ENCODE results near the gene HEPN1.

The HEPN1 gene

DNA sequence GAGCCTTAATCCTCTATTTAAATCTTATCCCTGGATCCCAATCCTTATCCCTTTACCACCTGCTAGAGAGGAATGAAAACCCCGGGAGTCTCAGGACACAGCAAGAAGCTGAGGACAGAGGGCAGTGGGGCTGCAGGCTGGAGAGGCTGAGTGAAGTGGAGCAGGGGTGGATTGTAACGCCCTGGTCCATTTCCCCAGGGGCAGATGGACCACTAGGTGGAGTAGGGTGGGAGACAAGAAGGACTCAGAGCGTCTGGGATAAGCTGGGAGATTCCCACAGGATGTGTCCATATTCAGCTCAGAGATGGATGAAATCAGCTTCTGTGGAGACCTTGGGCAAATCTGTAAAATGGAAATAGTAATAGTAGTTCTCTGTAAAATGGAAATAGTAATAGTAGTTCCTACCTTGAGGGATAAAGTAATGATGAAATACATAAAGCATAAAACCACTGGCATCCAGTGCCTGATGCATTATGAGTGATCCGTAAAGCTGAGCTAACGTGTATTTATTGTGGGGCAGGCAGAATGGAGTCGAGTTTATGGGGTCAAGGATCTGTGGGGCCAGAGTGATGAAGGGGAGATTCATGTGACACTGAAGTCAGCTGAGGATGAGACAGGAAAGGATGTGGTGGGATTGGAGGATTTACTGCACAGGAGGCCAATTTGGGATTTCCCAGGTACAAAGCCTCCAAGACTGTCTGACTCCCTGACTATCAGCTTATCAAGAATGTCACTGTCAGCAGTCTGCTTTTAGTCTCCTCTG, 19.5 kb upstream of the HEPN1 start:
- DNase-seq (ENCODE audit: low read depth), result no peak

DNA sequence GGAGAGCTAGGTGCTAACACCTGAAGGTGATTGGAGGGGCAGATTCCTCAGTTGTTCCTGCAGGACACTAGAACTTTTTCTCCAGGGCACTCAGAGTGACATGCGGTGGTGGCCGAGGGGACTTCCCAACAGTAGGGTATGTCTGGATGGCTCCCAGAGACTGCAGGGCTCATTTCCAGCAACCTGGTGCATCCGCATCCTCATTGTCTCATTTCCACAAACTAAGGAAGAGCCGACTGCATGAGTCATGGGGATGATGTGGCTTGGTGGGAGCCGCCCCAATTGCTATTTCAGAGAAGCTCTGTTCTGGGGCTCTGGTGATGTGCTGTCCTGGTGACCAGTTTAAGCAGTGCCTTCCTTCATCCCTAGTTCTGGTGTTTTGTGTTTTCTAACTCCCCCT, 18.6 kb upstream of the HEPN1 start:
- DNase-seq (ENCODE audit: low read depth), result no peak

DNA sequence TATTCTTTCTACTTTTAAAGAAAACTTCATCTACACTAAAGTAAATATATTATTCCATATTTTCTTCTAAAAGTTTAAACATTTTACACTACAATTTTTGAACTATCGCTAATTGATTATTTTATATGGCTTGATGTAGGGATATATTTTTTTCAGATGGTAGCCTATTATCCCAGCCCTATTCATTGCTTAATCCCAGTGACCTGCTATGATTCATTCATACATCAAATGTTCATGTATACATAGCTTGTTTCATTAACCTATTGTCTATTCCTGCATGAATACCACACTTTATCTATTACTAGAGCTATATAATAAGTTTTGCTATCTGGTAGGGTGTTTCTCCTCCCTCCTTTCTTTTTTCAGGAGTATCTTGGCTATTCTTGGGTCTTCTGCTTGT, 16.4 kb upstream of the HEPN1 start:
- no peak for DNase-seq (ENCODE audit: low read depth)

DNA sequence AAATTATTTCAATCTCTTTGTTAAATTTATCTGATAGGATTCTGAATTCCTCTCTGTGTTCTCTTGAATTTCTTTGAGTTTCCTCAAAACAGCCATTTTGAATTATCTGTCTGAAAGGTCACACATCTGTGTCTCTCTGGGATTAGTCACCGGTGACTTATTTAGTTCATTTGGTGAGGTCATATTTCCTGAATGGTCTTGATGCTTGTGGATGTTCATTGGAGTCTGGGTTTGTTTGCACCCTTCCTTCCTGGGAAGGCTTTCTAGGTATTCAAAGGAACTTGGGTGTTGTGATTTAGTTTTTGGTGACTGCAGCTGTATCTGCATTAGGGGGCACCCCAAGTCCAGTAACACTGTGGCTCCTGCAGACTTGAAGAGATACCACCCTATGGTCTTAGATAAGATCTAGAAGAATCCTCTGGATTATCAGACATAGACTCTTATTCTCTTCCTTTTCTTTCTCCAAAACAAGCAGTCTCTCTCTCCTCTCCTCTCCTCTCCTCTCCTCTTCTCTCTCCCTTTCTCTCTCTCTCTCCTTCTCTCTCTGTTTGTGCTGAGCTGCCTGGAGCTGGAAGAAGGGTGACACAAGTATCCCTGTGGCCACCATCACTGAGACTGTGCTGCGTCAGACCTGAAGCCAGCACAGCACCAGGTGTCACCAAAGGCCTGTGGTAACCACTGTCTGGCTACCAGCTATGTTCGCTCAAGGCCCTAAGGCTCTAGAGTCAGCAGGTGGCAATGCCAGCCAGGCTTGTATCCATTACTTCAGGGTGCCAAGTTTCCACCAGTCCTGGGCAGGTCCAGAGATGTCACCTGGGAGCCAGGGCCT, 3.3 kb upstream of the HEPN1 start:
- no peak for DNase-seq (ENCODE audit: low read depth)

DNA sequence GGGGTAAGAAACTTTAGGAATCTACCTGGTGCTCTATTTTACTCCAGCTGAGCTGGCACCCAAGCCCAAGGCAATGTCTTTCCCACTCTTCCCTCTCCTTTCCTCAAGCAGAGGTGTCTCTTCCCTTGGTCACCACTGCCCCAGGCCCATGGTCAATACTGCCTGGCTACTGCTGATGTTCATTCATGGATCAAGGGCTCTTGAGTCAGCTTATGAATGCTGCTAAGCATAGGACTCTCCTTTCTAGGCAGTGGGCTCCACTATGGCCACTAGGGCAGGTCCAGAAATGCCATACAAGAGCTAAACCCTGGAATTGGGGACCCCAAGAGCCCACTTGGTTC, 2.7 kb upstream of the HEPN1 start:
- no peak for DNase-seq (ENCODE audit: low read depth)

DNA sequence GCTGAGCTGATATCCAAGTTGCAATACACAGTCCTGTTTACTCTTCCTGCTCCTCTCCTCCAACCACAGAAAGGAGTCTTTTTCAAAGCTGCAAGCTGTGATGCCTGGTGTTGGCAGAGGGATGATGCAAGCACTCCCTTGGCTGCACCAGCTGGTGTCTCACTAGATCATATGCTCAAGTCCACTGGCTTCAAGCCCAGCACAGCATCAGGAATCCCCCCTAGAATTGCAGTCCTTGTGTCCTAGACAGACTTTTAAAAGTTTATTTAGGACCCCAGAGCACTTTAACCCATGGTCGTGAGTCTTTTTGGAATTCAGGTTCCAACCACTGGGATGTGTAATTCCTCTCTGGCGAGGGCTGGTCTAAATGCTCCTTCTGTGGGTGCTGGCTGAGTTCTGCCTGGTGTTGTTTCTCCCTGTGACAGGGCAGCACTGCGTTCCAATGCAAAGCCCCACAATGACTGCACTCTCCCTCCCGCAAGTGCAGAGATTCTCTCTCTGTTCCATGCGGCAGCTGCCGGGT, 1.9 kb upstream of the HEPN1 start:
- DNase-seq (ENCODE audit: low read depth), result no peak

DNA sequence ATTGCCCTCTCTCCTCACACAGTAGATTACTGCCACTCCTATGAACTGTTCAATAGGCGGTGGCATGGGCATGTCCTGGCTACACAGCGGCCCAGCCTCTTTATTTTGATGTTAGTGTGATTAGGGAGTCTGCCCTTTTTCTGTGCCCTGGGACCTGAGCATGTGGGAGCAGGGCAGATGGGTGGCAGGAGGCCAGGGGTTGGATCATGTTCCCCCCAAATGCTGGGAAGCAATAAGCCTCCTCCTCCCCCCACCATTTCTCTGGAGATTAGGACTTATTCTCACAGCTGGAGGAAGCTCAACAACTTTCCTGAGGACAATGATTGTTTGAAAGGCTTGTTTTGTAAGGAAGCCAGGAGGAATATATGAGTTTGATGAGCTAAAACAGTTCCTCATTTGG, 848 bp downstream of the HEPN1 start:
- DNase-seq (ENCODE audit: low read depth), result no peak

DNA sequence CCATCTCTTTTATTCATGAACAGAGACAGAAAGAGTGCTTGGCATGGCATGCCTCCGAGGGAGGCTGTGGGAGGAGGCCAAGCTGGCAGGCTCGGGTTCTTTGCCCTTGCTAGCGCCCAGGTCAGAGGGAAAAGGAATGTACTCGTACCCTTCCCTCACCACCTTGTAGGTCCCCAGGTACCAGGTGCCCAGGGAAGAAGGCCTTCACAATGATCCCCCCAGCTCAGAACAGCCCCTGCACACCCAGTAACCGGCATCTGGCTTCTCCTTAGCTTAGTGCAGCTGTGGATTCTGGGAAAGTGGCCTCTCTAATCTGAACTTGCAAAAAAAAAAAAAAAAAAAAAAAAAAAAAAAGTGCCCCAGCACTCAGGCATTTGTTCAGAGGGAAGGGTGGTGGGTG, 1.3 kb downstream of the HEPN1 start:
- no peak for DNase-seq (ENCODE audit: low read depth)

DNA sequence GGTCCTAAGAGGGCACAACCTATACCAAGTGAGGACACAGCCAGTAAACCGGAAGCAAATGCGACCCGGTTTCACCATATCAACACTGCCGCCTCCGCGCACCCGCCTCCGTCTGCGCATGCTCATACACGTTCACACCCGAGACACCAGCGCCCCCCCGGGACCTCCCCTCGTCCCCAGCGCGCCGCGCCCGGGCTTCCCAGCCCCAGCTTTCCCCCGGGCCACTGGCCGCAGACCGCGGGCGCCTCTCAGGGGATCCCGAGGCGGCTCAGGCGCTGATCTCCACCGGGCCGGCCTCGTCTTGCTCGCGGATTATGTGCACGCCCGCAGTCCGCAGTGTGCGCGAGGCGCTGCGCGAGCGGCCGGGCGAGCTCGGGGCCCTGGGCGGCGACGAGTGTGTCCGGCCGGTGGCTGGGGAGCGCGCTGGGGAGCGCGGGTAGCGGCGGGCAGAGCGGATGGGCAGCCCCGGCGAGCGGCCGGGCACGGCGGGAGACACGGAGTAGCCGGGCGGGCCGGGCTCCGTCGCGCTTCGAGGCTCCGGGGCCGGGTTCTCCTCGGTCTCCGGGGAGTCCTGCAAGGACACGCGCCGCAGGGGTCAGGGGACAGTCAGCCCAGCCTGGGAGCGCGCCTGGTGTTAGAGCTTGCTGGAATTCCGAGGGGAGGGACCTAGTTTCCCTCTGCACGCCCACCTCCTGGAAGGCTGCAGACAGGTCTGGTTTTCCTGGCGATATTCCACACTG, 2.0 kb downstream of the HEPN1 start:
- DNase-seq (ENCODE audit: low read depth), result peak; percentile 71

DNA sequence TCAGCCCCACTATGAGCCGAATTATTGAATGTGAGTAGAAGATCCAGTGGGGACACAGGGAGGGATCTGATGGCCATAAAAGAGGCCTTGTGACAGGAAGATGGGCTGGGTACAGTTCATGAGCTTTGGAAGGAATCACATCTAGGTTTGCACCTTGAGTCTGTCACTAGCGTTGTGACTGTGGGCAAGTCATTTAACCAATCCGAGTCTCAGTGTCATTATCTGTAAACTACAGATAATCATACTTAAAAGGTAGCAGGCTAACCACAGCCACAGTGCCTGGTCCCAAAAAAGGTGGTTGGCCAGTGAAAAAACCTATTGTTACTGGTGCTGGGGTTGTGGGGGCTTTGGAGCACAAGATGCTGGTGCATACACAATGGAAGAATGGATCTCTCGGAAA, 3.8 kb downstream of the HEPN1 start:
- no peak for DNase-seq (ENCODE audit: low read depth)

DNA sequence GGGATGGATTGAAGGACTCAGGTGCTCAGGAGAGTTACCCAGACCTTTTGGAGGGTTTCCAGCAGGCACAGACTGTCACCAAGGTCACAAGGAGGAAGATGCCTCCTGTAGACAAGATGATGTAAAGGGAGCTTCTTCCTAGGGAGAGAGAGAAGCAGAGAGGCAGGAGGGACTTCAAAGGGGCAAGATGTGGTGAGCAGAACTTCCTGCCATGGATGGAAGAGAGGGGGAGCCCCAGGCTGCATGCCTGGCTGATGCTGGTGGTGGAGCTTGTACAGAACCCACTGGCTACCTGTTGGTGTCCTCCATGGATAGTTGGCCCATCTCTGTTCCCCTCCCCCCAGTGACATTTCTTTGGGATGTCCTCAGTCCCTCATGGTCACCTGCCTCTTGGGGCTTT, 4.2 kb downstream of the HEPN1 start:
- DNase-seq (ENCODE audit: low read depth), result no peak

DNA sequence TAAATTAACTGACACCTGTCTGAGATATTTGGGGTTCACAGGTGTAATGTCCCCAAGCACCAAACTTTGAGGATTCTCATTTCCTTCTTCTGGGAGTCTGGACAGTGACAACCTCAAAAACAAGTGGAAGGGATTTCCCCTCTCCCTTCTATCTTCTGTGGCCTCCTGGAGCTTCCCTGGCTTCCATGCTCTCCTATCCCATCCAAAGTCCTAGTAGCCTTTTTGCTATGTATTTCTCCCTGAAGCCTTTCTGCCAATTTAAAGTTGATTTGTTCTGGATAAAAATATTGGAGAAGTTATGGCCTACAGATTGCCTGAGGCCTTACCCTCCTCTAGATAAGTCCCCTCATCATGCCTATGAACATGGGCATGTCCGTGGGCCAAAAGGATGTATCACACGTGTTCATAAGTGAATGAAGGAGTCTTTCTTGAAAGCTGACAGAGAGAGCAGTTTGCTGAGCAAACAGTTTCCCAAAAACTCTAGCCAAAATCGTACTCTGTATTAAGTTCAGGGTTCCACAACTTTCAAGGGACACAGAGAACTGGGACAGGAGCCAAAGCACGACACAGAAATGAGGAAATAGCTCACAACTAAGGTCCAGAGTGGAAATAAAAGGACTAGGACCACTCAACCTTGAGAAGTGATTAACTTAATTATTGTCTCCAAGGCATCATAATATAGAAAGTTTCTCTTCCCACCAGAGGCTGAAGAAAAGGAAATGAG, 10.1 kb downstream of the HEPN1 start:
- no peak for DNase-seq (ENCODE audit: low read depth)

DNA sequence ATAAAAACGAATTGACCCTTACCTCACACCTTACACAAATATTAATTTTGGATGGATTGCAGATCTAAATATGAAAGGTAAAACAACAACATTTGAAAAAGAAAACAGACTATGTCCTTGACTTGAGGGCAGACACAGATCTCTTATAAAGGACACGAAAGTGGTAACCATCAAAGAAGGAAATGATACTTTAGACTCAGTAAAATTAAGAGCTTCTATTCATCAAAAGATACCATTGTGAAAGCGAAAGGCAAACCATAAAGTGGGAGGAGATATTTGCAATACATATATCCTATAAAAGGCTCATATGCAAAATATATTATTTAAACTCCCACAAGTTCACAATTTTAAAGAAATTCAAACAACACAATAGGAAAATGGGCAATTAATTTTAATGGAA, 11.7 kb downstream of the HEPN1 start:
- DNase-seq (ENCODE audit: low read depth), result no peak

DNA sequence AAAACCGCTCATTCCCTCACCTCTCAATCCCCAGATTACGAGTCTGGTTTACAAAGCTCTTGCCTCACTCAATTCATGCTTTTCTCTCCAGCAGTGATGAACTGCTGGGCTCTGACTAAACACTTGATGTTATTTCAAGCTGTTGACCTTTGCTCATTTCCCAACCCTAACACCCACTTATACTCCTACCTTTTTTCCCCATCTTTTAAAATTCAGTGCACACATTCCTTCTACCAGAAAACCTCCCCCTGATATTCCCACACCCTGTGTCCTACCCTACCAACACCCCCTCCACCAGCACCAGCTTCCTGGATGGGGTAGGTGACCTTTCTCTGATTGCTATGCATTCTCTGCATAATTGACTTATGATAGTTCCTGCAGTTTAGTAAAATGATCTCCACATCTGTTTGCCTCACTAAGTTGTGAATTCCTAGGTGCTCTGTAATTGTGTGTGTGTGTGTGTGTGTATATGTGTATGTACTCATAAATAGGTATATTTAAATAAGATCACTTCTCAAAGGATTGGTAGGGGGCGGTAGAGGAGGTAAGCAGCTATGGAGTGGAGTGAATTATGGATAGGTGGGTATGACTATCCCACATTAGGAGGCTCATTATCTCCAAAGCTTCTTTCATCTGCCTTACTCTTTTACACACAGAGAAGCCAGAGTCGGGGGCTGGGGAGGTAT, 16.0 kb downstream of the HEPN1 start:
- no peak for DNase-seq (ENCODE audit: low read depth)

DNA sequence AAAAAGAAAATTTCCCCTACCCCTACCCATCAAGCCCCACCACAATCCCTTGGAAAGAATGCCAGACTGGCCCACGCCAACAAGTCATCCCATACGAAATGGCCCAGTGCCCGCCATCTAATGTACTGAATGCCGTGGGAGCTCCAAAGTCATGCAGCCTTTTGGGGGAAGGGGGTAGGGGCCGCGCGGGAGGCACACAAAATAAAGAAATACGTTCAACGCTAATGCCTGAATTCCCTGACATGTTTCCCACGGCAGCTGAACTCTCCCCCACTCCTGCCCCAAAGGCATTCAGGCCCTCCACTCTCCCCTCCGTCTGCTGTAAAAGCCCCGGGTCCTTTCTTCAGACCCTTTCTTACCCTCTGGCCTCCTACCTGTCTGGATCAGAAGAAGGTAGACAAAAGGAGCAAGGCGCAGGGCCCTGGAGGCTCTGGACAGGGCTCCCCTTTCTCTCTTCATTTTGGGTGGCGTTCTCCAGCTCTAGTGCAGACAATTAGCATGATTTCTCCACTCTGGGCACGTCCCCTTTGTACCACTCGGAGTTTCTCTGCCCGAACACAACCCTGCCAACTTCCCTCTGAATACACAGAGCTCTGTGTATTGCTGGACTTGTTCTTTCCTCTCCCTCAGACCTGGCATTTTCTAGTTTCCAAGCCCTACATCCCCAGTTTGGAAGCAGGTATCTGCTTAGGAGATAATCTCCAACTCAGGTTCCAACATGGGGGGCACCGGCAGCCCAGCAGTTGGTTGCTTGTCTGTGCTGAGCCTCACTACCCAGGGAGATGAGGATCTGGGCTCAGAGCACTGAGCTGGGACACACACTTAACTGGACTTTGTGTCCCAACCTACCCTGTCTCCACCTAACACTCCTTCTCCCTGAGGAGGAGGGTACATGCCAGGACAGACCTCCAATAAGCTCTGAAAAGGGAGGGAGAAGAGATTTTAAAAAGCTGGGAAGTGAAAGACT, 16.8 kb downstream of the HEPN1 start, which contains the start of gene HEPACAM:
HEPACAM (minus strand) TSS at position 500 of the 967 bp plus-strand sequence; CDS start at position 459, 41 bp downstream.
- no peak for DNase-seq (ENCODE audit: low read depth)

DNA sequence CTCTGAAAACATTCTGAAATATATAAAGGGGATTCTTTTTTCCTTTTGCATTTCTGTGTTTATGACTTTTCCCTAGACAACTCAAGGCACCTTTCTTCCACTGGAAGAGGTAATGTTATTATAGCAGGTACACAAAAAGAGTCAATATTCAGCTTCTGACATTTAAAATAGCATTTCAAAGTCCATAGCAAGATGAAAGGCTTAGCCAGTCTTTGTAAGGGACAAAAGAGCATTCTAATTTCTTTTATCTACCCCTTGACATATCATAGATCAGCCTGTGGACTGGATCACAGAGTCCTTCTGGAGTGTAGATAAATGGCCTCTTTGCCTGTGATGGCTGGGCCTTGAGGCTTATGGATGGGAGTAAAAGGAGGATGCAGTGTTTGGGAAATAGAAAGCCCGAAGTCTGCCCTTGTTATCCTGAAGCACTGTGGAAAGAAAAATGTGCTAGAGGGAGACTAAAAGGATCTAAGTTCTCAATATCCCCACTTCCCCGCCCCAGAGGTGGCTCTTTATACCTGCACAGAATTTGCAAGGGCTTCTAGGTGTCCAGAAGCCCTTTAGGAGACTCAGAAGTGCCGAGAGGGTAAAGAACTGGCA, 18.4 kb downstream of the HEPN1 start:
- no peak for DNase-seq (ENCODE audit: low read depth)

DNA sequence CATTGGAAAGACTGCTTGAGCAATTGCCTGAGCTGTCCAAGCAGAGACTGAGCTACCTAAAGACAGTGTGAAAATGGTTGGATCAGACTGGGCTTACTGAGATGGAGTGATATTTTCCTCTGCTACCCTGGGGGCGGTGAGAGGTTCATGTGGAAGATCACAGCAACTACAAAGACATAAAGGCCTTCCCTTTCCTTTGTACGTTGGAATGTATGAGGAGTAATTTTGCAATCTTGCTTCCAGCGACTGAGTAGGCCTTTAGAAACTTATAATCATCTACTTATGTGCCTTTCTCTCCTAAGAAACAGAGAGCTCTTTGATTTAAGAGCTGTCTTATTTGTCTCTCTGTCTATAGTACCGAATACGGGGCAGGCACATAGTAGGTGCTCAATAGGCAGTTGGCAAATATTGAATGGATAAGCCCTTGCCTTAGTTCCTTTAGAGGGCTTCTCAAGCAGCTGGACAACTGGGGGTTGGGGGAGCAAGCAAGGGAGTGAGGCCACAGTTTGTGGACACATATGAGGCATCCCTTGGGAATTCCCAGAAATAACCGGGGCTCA, 19.2 kb downstream of the HEPN1 start:
- DNase-seq (ENCODE audit: low read depth), result no peak

DNA sequence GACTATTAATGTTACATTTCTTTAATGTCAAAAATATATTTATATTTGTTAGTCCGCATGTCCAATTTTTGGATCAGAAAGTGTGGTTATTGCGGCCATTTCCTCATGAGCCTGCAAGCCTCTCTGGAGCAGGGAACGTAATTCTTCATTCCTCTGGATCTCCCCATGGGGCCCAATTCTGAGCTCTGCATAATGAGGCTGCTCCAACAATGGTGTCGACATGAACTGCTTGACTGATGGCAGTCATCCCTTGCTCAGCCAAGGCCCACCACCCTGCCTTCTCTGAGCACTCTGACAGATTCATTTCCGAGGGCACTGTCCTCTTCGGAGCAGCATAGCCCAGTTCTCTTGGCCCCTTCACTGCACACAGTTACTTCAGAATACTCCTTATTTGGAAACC, 19.9 kb downstream of the HEPN1 start:
- DNase-seq (ENCODE audit: low read depth), result no peak

DNA sequence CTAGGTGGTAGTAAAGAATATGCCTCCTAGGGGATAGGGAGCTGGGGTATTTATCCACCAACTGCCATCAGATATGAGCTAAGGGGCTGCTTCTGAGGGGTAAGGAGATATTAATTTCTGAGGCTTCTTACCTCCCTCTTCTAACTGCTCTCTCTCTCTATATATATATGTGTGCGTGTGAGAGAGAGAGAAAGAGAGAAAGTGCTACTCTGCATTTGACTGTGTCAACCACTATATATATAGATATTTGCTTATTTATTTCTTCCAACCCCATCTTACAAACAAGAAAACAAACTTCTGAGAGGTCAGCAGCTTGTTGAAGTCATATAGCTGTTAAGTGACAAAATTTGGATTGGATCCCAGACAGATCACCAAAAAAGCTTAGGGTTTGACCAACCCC, 22.7 kb downstream of the HEPN1 start:
- no peak for DNase-seq (ENCODE audit: low read depth)
